Measurements from ENCODE around the gene CLEC3B. TPM values are rescaled to one million over a fixed set of nuclear protein-coding genes. Genes with fewer than 3 reads are reported as not detected.

Gene CLEC3B
- total RNA-seq, 1 experiment from 2014 or later = not detected

DNA sequence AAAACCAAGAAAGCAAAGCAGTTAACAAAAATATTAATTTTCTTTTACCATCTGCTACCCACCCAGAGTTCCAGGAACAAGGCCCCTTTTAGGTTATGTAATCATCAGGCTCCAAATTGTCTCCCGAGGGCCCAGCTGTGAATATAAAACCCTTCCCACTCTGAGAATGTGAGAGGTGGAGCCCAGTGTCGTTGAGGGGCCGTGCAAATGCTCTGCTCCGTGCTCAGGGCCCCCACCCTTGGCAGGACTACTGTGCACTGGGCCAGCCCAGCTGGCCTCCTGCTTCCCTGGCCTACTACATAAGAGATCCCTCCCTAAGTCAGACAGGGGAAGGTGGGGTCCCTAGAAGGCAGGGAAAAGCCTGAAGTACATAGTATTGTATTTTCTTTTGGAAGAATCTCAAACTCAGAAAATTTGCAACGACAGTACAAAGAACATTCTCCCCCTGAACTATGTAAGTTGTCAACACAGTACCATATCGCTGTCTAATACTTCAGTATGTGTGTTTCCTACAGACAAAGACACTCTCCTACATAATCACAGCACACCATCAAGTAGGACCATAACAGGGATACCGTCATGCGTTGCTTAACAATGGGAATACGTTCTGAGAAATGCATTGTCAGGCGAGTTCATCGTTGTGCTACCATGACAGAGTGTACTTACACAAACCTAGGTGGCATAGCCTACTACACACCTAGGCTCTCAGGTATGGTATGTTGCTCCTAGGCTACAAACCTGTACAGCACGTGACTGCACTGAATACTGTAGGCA, 4.4 kb upstream of the CLEC3B start:
- Histone ChIP-seq H3K9me3 (ENCODE audit: control insufficient read depth, insufficient read depth, low read depth, low read length) (no peaks in the 10 kb centered on the region), H3K27me3 (ENCODE audit: control insufficient read depth, insufficient read depth, low read length) (no peaks in the 10 kb centered on the region), H3K36me3 (ENCODE audit: control insufficient read depth, insufficient read depth, low read length) (no peaks in the 10 kb centered on the region), H3K4me3 (ENCODE audit: low read depth in 2 of 2, low read length in 2 of 2) (no peak overlapping the region), H3K27ac (ENCODE audit: low read length) (no peak overlapping the region), H3K4me1 (ENCODE audit: control insufficient read depth, insufficient read depth, low read length) (no peaks in the 10 kb centered on the region)
- no TSS peak for BruUV-seq (replicated peaks)
- TF ChIP-seq, protein P1, sequence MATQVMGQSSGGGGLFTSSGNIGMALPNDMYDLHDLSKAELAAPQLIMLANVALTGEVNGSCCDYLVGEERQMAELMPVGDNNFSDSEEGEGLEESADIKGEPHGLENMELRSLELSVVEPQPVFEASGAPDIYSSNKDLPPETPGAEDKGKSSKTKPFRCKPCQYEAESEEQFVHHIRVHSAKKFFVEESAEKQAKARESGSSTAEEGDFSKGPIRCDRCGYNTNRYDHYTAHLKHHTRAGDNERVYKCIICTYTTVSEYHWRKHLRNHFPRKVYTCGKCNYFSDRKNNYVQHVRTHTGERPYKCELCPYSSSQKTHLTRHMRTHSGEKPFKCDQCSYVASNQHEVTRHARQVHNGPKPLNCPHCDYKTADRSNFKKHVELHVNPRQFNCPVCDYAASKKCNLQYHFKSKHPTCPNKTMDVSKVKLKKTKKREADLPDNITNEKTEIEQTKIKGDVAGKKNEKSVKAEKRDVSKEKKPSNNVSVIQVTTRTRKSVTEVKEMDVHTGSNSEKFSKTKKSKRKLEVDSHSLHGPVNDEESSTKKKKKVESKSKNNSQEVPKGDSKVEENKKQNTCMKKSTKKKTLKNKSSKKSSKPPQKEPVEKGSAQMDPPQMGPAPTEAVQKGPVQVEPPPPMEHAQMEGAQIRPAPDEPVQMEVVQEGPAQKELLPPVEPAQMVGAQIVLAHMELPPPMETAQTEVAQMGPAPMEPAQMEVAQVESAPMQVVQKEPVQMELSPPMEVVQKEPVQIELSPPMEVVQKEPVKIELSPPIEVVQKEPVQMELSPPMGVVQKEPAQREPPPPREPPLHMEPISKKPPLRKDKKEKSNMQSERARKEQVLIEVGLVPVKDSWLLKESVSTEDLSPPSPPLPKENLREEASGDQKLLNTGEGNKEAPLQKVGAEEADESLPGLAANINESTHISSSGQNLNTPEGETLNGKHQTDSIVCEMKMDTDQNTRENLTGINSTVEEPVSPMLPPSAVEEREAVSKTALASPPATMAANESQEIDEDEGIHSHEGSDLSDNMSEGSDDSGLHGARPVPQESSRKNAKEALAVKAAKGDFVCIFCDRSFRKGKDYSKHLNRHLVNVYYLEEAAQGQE (IDR thresholded peaks at IDR 0.05; ENCODE audit: insufficient read depth in 1 of 2, low read depth in 2 of 2, low read length in 1 of 2) = no peak
- no peak for TF ChIP-seq POLR2AphosphoS5 (IDR thresholded peaks at IDR 0.05; ENCODE audit: low read depth, low read length)
- no peak for TF ChIP-seq SIN3A (IDR thresholded peaks at IDR 0.05; ENCODE audit: borderline replicate concordance, insufficient read depth, low read depth, low read length)
- no peak for TF ChIP-seq TCF7L2 (IDR thresholded peaks at IDR 0.05; ENCODE audit: low read depth, low read length)
- no peak for TF ChIP-seq CTCF (IDR thresholded peaks at IDR 0.05)
- in situ Hi-C loops (cut with HindIII; ENCODE audit: low pct_unique_long_range_greater_than_20kb, low sequenced_read_pairs) = no loop called here
- ChIA-PET CTCF (no interaction called here), POLR2A (no interaction called here)
- ATAC-seq (no peak), DNase-seq (ENCODE audit: low read depth, low spot score) (no peak)
- intact Hi-C loops (cut with micrococcal nuclease; ENCODE audit: unreplicated experiment) = loop anchor here (10.0 kb wide), 1 partner anchor 303 kb away; no protein-coding TSS in a partner anchor

DNA sequence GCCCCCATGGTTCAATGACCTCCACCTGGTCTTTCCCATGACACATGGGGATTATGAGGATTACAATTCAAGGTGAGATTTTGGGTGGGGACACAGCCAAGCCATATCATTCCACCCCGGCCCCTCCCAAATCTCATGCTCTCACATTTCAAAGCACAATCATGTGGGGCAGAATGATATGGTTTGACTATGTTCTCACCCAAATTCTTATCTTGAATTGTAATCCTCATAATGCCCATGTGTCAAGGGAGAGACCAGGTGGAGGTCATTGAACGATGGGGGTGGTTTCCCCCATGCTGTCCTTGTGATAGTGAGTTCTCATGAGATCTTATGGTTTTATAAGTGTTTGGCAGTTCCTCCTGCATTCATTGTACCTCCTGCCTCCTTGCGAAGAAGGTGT, 2.4 kb upstream of the CLEC3B start:
- POLR2A ChIA-PET = no interaction called here
- DNase-seq (ENCODE audit: low read depth, low spot score) (no peak), ATAC-seq (no peak)
- no peaks in the 10 kb centered on the region for H3K36me3 ChIP-seq (ENCODE audit: control insufficient read depth, insufficient read depth, low read length)
- no peaks in the 10 kb centered on the region for H3K4me1 ChIP-seq (ENCODE audit: control insufficient read depth, insufficient read depth, low read length)
- BruUV-seq (replicated peaks) = no TSS peak
- in situ Hi-C loops (cut with HindIII; ENCODE audit: low pct_unique_long_range_greater_than_20kb, low sequenced_read_pairs) = no loop called here
- no peaks in the 10 kb centered on the region for H3K27me3 ChIP-seq (ENCODE audit: control insufficient read depth, insufficient read depth, low read length)
- no peak overlapping the region for H3K4me3 ChIP-seq (ENCODE audit: low read depth in 2 of 2, low read length in 2 of 2)
- intact Hi-C loops (cut with micrococcal nuclease; ENCODE audit: unreplicated experiment) = loop anchor here (10.0 kb wide), 1 partner anchor 301 kb away; no protein-coding TSS in a partner anchor
- CTCF ChIA-PET = no interaction called here
- H3K9me3 ChIP-seq (ENCODE audit: control insufficient read depth, insufficient read depth, low read depth, low read length) = no peaks in the 10 kb centered on the region
- H3K27ac ChIP-seq (ENCODE audit: low read length) = no peak overlapping the region
- no peak for TF ChIP-seq SIN3A (IDR thresholded peaks at IDR 0.05; ENCODE audit: borderline replicate concordance, insufficient read depth, low read depth, low read length)
- TF ChIP-seq, protein P1 (IDR thresholded peaks at IDR 0.05; ENCODE audit: insufficient read depth in 1 of 2, low read depth in 2 of 2, low read length in 1 of 2) = no peak
- no peak for TF ChIP-seq CTCF (IDR thresholded peaks at IDR 0.05)
- TF ChIP-seq POLR2AphosphoS5 (IDR thresholded peaks at IDR 0.05; ENCODE audit: low read depth, low read length) = no peak
- no peak for TF ChIP-seq TCF7L2 (IDR thresholded peaks at IDR 0.05; ENCODE audit: low read depth, low read length)

Data from Panc1 (cell line).